CD4-positive, CD25-positive, alpha-beta regulatory T cell (primary cell): Measurements from ENCODE around the gene ZNF689. TPM values are rescaled to one million over a fixed set of nuclear protein-coding genes. Genes with fewer than 3 reads are reported as not detected.

Experiments
- polyA plus RNA-seq, 4 donors: library from polyadenylated mRNA; unstranded; fragments of 300-500 nt; fragmentation: Illumina TruSeq; gene quantifications; one replicate each; pipeline ENCODE4 v1.2.3, GENCODE V29; 2021
- total RNA-seq: library from RNA; stranded (reverse); gene quantifications from one replicate; pipeline ENCODE4 v1.2.3, GENCODE V29; 2022

ZNF689 gene
- total and polyA plus RNA-seq, 5 donors from 2014 or later, result 8.1 to 16.0 (median 14.0) TPM

Other genes starting within 250 kb of the ZNF689 start
- 32.2 TPM for gene TBC1D10B, start 239.9 kb downstream of the ZNF689 start, total RNA-seq
- 10 to 100 TPM in 1 of 4 donors, 1 to 10 TPM in 3; 7.1 to 11.7 (median 8.2) TPM for gene TBC1D10B, start 239.9 kb downstream of the ZNF689 start, polyA plus RNA-seq
- 4.1 TPM for gene MYL11, start 235.6 kb downstream of the ZNF689 start, total RNA-seq
- gene MYL11, start 235.6 kb downstream of the ZNF689 start, polyA plus RNA-seq, result 1 to 10 TPM in 1 of 4 donors, not detected in 3; 1.7 TPM
- 198 TPM for gene SEPTIN1, start 227.8 kb downstream of the ZNF689 start, total RNA-seq
- gene SEPTIN1, start 227.8 kb downstream of the ZNF689 start, polyA plus RNA-seq, result 100 to 1,000 TPM; 157 to 205 (median 170) TPM
- 6.0 TPM for gene ZNF48, start 215.0 kb downstream of the ZNF689 start, total RNA-seq
- gene ZNF48, start 215.0 kb downstream of the ZNF689 start, polyA plus RNA-seq, result 1 to 10 TPM; 4.5 to 8.0 (median 6.7) TPM
- gene ZNF771, start 202.8 kb downstream of the ZNF689 start, total RNA-seq, result 2.3 TPM
- gene ZNF771, start 202.8 kb downstream of the ZNF689 start, polyA plus RNA-seq, result 1 to 10 TPM; 1.7 to 3.8 (median 3.3) TPM
- 20.1 TPM for gene DCTPP1, start 180.4 kb downstream of the ZNF689 start, total RNA-seq
- gene DCTPP1, start 180.4 kb downstream of the ZNF689 start, polyA plus RNA-seq, result 100 to 1,000 TPM in 3 of 4 donors, 10 to 100 TPM in 1; 93.5 to 110 (median 103) TPM
- 26.0 TPM for gene SEPHS2, start 164.5 kb downstream of the ZNF689 start, total RNA-seq
- gene SEPHS2, start 164.5 kb downstream of the ZNF689 start, polyA plus RNA-seq, result 10 to 100 TPM; 76.4 to 89.8 (median 81.5) TPM
- 393 TPM for gene ITGAL, start 137.6 kb downstream of the ZNF689 start, total RNA-seq
- gene ITGAL, start 137.6 kb downstream of the ZNF689 start, polyA plus RNA-seq, result 100 to 1,000 TPM; 106 to 155 (median 116) TPM
- 4.0 TPM for gene ZNF768, start 83.8 kb downstream of the ZNF689 start, total RNA-seq
- gene ZNF768, start 83.8 kb downstream of the ZNF689 start, polyA plus RNA-seq, result 1 to 10 TPM in 1 of 4 donors, under 1 TPM in 3; 0.40 to 1.2 (median 0.66) TPM
- 5.0 TPM for gene ZNF747, start 75.5 kb downstream of the ZNF689 start, total RNA-seq
- gene ZNF747, start 75.5 kb downstream of the ZNF689 start, polyA plus RNA-seq, result 1 to 10 TPM; 6.4 to 9.4 (median 8.6) TPM
- 15.6 TPM for gene ZNF764, start 52.0 kb downstream of the ZNF689 start, total RNA-seq
- gene ZNF764, start 52.0 kb downstream of the ZNF689 start, polyA plus RNA-seq, result 1 to 10 TPM; 4.8 to 6.5 (median 5.7) TPM
- gene ZNF688, start 38.7 kb downstream of the ZNF689 start, total RNA-seq, result 12.1 TPM
- gene ZNF688, start 38.7 kb downstream of the ZNF689 start, polyA plus RNA-seq, result 10 to 100 TPM; 34.5 to 59.1 (median 50.5) TPM
- gene ZNF785, start 24.7 kb downstream of the ZNF689 start, total RNA-seq, result 9.3 TPM
- gene ZNF785, start 24.7 kb downstream of the ZNF689 start, polyA plus RNA-seq, result 1 to 10 TPM; 1.4 to 3.5 (median 2.5) TPM
- 104 TPM for gene PRR14, start 40.6 kb upstream of the ZNF689 start, total RNA-seq
- 10 to 100 TPM; 12.7 to 15.5 (median 13.8) TPM for gene PRR14, start 40.6 kb upstream of the ZNF689 start, polyA plus RNA-seq
- gene FBRS, start 48.0 kb upstream of the ZNF689 start, total RNA-seq, result 179 TPM
- gene FBRS, start 48.0 kb upstream of the ZNF689 start, polyA plus RNA-seq, result 1 to 10 TPM; 2.3 to 4.2 (median 3.3) TPM
- gene SRCAP, start 88.8 kb upstream of the ZNF689 start, total RNA-seq, result 83.0 TPM
- gene SRCAP, start 88.8 kb upstream of the ZNF689 start, polyA plus RNA-seq, result 10 to 100 TPM in 1 of 4 donors, 1 to 10 TPM in 3; 4.9 to 12.4 (median 7.5) TPM
- 43.9 TPM for gene PHKG2, start 138.0 kb upstream of the ZNF689 start, total RNA-seq
- 10 to 100 TPM; 39.5 to 48.5 (median 44.7) TPM for gene PHKG2, start 138.0 kb upstream of the ZNF689 start, polyA plus RNA-seq
- 1.8 TPM for gene CFAP119, start 151.7 kb upstream of the ZNF689 start, total RNA-seq
- gene CFAP119, start 151.7 kb upstream of the ZNF689 start, polyA plus RNA-seq, result 1 to 10 TPM in 1 of 4 donors, under 1 TPM in 2, not detected in 1; 0.23 to 1.5 (median 0.59) TPM
- 66.2 TPM for gene RNF40, start 151.9 kb upstream of the ZNF689 start, total RNA-seq
- 10 to 100 TPM; 19.0 to 26.9 (median 22.9) TPM for gene RNF40, start 151.9 kb upstream of the ZNF689 start, polyA plus RNA-seq
- 0.49 TPM for gene ZNF629, start 176.8 kb upstream of the ZNF689 start, total RNA-seq
- gene ZNF629, start 176.8 kb upstream of the ZNF689 start, polyA plus RNA-seq, result under 1 TPM; 0.23 to 0.79 (median 0.39) TPM